NCI-H2196 treated with DMSO at 0.1 percent for 48 hours (cell line): ENCODE measurements around the gene MORF4L2.

Experiments used
- DNase-seq: peaks from one replicate; lab custom pipeline; 2025; ENCODE audit not compliant: unreplicated experiment; lab: John Stamatoyannopoulos, UW

The MORF4L2 gene

DNA sequence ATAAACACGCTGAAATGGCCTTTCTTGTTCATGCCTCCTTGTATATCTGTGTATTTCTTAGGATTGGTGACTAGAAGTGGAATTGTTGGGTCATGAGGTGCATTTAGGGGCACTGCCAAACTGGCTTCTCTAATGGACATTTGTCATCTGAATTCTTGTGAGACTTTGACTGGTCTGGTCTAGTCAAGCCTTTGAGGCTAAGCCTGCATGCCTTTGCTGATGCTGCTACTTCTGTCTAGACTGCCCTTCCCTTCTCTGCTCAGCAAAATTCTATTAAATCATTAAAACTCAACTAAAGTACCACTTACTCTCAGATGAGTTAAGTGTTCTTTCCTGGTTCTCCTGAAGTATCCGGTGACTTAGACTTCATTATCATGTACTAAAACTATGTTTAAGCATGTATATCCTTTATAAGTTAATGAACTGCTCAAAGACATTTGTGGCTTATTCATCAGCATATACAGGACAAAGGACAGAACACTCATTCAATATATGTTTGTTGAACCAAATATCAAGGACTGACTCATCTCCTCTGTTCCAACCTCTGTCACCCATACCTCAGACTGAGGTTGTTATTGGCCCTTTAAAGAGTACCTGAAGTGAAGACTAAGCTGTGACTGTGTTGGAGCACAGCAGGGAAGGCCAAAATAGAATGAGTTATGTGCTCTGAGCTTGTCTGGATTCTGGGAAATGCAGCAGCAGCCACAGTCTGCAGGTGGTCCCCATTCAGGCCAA is 48.7 kb downstream of the MORF4L2 start:
- DNase-seq: no peak

DNA sequence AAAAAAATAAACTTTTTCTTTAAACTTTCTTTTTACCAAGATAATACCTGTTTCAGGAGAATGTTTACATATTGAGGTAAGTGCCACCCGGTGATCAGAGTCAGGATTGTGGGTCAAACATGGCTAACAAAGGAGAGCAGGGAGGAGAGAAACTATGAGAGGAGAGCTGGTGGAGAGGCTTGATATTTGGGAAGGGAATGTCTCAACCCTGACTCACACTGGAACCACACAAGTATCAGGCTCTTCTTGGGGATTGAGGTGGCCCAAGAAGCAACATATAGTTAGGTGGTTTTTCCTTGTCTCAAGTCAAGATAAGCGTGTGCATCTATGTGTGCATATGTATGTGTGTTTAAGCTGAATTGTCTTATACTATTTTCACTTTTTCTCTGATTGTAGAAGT is 51.1 kb downstream of the MORF4L2 start:
- no peak for DNase-seq

DNA sequence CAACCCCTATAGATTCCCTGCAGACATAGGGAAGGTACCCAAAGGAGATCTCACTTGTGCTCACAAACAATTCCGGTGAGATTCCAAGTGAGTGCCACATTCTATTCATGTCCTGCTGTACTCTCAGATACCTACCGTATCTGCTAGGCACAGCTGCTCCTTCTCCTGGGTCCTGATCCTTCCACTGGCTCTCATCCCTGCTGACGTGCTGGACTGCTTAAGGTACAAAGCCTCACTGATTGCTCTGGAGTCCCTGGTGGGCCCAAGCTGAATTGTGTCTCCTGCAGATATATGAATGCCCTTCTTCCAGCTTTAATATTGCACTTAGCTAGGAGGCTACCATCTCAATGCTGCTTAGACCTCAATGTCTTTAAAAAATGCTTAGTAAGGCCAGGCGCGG is 55.4 kb downstream of the MORF4L2 start:
- no peak for DNase-seq

DNA sequence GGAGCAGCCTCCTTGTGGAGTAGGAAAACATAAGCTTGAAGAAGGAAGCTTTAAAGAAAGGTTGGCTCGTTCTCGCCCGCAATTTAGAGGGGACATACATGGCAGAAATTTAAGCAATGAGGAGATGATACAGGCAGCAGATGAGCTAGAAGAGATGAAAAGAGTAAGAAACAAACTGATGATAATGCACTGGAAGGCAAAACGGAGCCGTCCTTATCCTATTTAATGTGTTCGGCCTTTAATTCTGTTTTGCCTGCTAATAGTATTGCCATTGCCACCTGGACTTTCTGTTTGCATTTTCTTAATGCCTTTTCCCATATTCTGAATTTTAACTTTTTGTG is 56.4 kb downstream of the MORF4L2 start:
- DNase-seq: no peak

- peak; percentile 25 for DNase-seq
Observed at GRCh38 chrX:103629318-103630170, 57.0 kb downstream of the MORF4L2 start.

GRCh38 chrX:103628386-103629317 is 57.8 kb downstream of the MORF4L2 start, which contains the start of gene TCEAL1:
Gene TCEAL1 (plus strand): TSS chrX:103628975. CDS start chrX:103629917, 942 bp downstream.
- DNase-seq: peak; percentile 9

DNA sequence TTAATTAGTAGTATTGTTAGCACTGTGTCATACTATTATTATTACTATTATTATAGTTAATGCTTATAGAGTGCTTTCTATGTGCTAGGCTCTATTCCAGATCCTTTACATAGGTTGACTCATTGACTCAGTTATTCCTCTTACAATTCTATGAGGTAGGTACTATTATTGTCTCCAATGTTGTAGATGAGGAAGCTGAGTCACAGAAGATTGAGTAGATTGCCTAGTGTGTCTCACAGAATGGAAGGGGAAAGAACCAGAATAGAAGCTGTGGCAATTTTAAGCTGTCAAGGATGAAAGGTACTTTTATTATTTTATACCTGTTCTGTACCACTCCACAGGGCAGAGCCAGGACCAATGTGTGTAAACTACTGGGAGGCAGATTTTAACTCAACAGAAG is 59.6 kb downstream of the MORF4L2 start:
- DNase-seq: no peak
